Measurements from ENCODE around the gene CH25H.
"Not testable (repeated sequence)": the region's sequence is repeated elsewhere in the genome, so short reads cannot be mapped to it uniquely, and the experiment has no call there.

Gene CH25H

DNA sequence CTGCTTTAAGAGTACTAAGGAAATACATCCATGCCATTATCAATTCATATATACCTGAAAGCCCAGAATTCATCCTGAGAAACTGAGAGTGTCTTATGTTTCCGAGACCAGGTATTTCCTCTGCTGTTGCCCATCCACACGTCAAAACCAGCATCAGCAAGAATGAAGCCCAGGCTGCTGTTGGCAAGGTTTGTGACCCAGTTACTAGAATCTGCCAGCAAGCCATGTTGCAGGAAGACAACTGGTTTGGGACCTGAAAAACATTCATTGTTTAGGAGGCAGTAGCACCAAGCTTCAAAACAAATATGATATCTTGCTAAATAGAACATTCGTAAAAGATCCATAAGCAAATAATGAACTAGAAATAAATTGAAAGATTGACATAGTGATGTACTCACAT is 21.0 kb upstream of the CH25H start:
- DNase-seq = no peak

DNA sequence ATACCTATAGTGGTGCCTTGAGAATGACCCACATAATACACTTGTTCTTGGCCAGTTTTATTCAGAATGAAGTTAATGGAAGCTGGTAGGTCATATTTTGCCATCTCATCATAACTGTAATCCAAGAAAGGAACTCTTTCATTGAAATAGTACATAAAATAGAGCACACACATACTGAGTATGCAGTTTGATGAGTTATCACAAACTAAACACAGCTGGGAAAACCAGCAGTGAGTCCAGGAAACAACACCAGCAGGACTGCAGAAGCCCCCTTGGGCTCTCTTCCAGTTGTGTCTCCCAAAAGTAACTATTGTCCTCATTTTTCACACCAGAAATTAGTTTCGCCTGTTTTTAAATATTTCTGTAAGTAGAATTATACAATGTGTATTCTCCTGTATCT is 19.8 kb upstream of the CH25H start:
- no peak for DNase-seq

DNA sequence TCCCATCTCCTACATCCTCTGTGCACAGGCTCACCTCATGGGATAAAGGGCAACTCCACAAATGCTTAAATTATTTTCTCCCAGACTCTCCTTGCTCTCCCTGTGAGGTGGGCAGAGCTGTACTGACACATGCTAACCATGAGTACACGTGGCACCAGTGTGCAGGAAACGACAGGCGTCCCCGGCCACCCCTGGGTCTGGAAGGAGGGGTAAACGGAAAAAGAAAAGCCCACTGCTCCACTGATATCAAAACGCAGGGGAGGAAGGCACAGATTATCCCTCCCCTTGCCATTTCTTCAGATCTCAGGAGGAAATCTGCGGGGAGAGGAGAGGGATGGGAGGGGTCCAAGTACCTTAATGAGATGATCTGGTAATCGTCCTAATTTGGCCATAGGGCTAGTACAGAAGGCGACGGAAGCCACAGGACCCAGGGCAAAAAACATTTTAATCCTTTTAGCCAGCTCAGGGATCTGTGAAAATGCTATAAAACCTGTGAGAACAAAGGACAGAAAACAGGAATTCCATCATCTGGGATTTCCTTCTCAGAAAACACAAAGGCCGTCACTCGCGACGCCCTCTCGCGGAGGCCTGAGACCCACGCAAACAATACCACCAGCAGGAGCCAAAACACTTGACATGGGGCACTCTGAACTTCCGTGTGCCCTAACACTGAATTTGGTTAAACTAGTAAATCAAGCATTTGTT is 17.8 kb upstream of the CH25H start:
- no peak for DNase-seq

DNA sequence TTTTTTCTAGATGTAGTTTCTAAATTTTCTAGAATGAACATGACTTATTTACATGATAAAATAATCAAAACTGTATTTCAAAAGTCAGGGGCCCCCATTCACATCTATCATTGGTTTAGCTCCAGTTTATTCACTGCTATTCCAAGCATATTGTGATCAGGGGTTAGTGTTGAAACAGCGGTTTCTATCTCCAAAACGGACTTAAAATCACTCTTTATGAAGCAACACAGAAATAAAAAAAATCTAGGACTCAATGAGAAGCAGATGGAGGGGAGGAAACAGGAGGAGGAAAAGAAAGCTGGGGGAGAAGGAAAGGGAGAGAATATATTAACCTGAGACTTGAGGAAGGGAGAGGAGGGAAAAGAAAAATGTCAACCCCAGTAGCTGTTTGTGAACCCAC is 14.8 kb upstream of the CH25H start:
- no peak for DNase-seq

DNA sequence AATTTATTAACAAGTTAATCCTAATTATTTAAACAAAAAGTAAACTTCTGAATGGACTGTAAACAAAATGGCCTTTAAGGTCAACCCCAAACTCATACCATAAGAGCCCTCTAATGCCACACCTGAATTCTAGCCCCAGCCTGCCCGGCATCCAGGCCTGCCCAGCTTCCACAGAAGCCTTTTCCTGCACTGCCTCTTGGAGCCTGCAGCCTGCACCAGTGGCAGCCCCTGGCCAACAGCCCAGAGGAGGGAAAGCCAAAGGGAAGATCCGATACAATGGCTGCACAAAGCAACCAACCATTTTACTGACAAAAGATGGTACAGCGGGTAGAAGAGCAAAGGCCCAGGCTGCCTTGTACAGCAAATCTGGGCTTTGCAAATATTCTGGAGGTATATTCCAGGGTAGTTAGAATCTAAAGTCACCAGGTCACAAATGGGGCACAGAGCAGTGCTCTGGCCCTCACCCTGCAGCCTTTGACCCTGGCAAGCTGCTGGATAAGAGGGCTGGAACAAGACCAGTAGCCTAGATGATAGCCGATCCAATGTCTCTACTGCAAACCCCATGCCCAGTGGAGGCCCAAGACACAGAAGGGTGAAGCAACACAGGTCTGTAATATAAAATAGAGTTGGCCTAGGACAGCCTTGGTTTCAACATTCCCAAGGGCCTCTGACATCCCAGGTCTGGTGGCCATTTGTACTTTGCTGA is 12.5 kb upstream of the CH25H start:
- no peak for DNase-seq

DNA sequence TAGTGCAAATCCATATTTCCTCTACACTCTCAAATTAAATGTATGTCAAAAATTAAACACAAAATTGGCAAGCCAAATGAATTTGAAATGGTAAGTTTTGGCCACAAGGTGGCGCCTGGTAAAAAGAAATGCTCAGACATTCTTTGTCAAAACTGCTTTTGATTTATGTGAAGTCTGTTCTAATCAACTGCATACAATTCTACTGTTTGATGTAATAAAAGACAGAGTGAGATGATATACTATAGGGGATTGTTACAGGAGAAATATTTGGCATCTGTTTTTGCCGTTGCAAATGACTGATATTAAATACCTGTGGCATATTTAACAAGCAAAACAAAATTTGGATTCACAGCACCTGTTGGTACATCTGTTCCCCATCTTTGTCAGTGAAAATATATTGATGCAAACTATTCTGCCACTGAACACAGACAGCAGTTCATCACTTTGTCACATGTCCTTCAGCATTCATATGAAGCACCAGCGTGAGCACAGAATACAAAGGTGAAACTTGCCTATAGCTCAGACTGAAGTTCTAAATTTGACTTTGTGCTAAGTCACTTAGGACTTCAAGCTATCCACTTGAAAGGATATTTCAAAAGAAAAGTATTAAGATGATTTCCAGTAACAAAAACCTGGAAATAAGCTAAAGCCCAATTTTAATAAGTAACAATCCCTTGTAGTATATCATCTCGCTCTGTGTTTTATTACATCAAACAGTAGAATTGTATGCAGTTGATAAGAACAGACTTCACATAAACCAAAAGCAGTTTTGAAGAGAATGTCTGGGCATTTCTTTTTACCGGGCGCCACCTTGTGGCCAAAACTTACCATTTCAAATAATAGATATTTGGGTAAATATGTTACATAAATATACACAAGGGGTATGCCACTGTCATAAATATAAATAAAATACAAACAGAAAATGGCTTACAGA is 10.2 kb upstream of the CH25H start:
- DNase-seq = peak; percentile 65

DNA sequence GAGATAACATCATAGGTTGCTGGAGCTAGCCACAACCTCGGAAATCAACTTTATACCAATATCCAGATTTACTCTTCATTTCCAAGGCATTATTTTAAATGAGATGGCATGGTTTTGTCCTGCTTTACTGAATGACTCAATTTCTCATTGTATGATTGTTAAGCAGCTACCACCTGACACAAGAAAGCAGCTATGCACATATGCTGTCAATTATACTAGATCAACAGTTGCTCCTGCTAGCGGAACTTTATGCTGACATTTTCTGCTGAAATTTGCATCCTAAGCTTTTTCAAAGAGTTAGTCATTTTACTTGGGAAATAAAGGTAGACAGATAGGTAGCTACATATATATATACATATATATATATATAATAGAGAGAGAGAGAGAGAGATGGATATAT is 8.9 kb upstream of the CH25H start:
- no peak for DNase-seq

DNA sequence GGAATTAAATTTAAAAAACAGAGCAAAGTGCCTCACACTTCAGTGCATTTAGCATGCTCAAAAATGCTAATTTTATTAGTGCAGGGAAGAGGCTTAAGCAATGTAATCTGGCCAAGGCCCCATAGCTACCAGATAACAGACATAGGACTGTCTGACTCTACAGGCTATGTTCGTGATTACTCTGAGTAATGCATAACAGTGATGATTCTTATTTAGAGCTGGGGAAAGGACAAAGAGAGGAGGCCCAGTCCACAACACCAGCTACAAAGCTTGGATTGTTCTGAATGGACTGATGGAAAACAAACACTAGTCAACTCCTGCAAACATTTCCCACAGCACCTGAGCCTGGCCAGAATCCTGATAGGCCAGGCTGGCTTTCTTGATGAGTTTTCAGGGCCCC is 8.4 kb upstream of the CH25H start:
- no peak for DNase-seq

DNA sequence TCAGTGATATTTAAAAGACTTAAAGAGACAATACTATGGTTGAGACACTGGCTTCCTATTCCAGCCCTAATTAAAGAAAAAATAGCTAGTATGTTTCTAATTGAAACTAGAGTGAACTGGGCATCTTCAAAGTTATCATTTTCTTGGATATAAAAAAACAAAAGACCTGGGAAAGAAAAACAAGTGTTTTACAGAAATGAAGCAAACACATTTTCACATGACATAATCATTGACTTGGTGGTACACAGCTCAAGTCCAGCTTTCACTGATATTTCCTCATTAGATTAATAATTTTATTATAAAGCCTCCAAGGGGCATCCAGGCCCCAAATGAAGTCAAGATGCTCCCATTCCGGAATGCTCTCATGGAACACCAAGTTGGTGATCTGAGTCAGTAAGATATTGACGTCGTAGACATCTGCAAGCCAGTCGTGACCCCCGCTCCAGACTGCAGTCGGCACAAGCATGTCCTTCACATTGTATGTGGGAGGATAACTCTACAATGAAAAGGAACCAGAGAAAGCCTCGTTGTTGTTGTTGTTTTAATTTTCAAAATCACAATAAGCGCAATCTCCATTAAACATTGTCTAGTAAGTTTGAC is 7.5 kb upstream of the CH25H start:
- DNase-seq = no peak

DNA sequence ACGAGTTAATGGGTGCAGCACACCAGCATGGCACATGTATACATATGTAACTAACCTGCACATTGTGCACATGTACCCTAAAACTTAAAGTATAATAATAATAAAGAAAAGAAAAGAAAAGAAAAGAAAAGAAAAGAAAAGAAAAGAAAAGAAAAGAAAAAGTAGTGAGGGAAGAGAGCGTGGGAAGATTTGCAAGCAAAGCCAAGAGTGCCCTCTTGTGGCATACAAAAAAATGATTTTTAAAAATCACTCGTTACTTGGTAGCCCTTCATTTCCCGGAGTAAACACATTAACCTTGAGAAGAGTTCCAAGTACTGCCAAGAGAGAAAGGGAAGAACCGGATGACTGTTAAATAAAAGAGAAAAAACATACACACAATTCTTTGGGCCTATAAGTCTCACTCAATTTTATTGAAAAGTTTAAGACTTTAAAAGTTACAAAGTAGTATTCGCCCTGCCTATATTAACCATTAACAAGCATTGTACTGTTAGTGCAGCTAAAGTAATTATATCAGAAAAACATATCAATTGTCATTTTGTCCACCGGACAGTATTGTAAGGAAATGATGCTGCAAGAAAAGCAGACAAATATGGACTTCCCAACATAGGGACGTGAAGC is 6.2 kb upstream of the CH25H start:
- no peak for DNase-seq

DNA sequence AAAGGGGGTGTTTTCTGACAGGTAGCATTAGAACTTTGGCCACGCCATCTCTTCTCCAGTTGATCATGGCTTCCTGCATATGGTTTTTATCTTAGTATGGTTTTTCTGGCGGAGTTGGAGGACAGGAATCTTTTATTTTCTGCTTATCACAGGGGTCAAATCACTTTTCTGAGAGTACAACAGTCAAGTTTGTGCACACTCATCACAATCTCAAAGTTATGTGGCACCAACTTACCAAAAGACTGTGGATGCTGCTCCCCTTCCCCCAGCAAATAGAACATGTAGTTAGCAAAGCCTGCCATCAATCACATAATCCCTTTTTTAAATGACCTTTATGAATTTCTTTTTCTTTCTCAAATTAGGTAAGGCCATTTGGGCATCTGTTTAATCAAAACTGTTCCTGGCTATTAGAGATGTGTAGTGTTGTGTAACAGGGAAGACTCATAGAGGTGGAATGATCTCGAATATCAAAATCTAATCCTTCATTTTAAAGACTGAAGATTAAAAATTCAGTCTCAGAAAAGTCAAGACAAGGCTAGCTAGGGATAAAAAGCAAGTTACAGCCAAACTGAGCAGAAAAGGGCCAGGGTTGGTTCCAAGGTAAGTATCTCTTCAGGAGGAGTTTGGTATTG is 3.8 kb upstream of the CH25H start:
- no peak for DNase-seq

DNA sequence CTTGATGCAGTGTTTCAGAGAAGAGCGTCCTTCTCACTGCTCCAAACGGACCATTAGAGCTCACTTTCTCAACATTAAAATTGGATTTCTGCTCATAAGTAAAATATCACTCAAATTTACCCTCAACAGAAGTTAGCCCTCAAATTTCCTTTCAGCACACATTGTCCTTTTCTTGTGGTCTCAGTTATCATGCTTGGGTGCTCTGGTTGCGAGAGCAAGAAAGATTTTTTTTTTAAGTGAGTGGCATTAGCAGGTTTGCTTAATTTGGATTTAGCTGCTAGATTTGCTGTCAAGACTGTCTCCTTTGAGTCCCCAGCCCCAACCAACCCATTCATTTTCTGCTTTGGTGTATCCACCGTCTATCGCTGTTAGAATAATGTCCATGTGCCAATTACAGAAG is 2.6 kb upstream of the CH25H start:
- no peak for DNase-seq

DNA sequence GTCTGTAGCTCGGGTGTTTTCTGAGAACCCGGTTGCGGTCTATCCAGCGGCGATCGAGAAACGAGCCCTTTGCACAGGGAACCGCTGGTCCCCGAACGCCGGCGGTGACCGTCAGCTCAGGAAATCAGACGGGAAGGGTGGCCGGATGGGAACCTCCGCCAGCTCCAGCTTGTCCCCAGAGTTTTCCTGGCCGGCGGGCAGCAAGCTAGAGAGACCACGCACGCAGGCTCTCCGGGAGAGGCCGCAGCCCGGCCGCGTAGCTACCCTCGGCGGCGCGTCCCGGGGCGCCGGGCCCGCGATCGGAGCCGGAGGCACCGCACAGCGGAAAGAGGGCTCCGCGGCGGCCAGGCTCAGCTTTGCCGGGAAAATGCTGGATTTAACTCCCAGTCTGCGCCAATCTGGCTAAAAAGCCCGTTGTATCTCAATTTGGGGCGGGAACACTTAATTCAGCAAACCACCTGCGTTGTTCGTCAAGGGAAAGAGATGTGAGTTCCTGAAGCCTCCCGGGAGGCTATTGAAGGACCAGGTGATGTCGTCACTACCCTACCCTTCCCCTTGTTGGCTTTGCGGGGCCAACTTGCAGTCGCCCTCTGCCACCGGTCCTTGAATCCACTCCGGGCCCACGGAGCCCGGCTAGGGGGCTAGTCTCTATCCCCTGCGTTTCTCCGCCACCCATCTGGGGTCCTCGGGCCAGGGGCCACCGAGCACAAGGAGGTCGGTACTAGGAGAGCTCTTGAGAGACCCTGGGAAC is 859 bp upstream of the CH25H start:
- no peak for DNase-seq

DNA sequence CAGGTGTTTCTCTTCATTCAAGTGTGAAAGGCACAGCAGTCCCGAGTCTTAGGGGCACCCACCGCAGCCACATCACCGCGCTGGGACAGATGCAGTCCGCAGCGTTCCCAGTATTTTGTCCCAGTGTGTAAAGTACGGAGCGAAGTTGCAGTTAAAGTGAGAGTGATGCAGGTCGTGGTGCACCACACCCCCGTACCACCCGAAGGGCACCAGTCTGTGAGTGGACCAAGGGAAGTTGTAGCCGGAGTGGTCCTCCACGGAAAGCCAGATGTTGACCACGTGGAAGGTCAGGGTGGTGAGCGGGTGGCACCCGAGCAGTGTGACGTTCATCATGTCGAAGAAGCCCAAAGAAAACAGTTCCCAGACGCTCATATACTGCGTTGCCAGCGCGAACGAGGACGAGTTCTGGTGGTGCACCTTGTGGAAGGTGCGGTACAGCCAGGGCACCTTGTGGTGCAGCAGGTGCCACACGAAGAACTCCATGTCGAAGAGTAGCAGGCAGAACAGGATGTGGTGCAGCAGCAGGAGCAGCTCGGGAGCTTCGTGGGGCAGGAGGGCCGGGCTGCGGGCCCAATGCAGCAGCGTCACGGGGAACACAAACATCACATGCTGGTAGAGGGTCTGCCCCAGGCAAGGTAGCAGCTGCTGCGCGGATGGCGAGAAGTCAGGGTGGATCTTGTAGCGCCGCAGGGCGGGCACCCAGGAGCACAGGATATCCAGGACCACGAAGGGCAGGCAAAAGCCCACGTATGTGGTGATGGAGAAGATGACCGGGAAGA is 526 bp downstream of the CH25H start:
- DNase-seq = peak; percentile 26

DNA sequence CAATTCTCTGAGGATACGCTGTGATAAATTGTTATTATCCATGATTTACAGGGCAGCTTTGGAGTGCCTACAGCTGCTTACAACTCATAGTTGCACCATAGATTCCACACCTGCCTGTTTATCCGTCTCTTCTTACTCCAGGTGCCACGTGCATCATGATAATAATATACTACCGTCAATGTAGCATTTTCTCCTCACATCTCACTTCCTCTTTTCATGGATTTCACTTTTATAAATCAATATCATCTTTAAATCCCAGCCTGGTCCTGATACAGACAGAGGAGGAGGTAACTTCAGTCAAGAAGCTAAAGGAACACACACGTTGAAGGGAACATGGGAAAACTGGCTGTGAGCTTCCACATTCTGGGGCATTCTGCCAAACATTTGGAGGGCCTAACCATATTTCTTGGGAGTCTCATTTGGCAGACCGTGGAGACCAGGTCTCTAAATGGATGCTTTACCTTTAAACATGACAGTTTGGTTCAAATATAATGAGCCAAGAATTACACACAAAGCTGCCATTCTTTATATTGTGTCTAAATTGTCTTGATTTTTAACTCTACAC is 2.4 kb downstream of the CH25H start:
- no peak for DNase-seq

DNA sequence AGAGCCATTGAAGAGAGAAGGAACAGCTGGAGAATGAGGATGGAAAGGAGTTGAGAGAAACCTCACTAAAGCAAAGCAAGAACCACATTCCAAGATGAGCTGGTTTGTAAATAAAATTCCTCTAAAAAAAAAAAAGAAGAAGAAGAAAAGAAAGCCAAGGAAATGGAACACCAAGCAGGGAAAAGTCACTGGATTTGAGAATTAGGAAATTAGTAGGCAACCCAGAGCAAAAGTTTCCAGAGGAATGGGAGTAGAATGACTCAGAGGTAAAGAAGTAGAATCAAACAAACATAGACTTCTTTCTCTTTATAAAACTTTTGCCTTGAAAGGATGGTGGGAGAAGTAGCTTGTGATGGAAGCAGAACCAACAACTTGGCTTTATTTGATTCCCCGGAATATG is 3.9 kb downstream of the CH25H start:
- DNase-seq = no peak

DNA sequence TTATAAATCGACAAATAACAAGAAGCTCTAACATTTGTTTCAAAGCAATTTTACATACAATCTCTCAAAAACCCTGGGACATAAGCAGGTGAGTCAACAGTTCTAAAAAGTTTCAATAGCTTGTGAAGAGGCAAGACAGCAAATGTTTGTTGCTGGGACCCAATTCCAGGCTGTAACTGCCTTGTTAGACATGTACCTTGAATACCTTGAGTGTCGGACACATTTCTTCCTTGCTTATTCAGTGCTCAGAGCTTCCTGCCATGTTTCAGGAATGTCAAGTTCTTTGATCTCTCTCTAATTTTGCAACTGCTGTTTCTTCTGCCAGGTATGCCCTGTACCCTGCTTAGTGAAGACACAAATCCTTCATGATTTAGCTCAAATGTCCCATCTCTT is 5.1 kb downstream of the CH25H start:
- no peak for DNase-seq

DNA sequence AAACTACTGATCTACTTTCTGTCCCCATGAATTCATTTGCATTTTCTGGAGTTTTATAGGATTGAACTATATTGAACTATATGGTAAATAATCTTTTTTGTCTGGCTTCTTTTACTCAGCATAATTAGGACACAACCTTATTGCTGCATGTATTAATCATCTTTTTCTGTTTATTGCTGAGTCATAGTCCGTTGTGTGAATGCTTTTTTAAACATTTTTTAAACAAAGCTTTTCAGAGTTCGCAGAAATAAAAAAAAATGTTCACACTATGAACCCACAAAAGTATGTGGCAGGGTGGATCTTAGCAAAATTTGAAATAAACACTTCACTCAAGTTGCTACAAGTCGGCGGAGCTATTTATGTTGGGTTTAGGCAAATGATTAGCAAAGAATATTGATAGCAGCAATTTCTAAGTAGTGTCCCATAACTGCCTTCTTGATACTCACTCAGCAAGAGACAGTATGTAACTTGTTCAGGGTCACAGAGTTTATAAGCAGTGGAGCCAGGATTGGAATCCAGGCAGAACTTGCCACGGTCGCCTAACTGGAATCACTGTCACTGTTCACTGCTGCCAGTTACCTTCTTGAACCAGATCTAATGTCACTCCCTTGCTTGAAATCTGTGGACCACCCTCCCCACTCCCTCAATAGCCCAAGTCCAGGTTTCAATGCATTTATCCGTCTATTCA is 5.6 kb downstream of the CH25H start:
- no peak for DNase-seq

DNA sequence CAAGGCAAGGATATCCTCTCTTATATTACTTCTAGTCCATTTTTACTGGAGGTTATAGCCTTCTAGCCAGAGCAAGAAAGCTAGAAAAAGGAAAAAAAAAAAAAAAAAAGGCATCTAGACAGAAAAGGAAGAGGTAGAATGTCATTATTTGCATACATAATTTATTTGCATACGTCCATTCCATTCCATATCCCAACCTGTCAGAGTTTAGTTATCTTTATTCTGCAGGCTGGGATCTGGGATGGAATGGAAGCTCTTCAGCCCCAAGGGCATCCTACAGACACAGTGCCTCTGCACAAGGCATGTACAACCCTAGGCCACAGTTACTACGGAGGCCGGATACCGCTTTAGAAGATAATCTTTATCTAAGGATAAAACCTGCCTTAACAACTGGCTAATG is 9.6 kb downstream of the CH25H start:
- no peak for DNase-seq

DNA sequence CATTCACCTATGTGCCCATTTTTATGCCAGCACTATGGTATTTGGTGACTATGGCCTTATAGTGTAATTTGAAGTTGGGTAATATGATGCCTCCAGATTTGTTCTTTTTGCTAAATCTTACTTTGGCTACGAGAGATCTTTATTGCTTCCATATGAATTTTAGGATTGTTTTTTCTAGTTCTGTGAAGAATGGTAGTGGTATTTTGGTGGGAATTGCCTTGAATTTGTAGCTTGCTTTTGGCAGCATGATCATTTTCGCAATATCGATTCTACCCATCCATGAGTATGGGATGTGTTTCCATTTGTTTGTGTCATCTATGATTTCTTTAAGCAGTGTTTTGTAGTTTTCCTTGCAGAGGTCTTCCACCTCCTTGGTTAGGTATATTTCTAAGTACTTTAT is 15.8 kb downstream of the CH25H start:
- DNase-seq = not testable (repeated sequence)
